HepG2 (cell line): Measurements from ENCODE around the gene ZBTB26. TPM values are rescaled to one million over a fixed set of nuclear protein-coding genes. Genes with fewer than 3 reads are reported as not detected.

Experiments used
- ATAC-seq: fragments of 200-7000 bp; cut with Tn5 transposase; 3 replicates; pipeline ENCODE4 v1.9.1; 2020; ENCODE audit warnings: mild to moderate bottlenecking, moderate library complexity
- BruUV-seq: library from RNA; stranded (reverse); fragments of 400-500 nt; replicated peaks from 2 replicates; lab custom pipeline; 2021; lab: Mats Ljungman, UMichigan
- CTCF ChIA-PET: fragments of 300-600 bp; formaldehyde crosslinking; extraction: SDS; loops from one replicate; lab custom pipeline; 2021; ENCODE audit warnings: low total read pairs, inconsistent platforms, low intra/inter-chr PET ratio; lab: Yijun Ruan, JAX
- POLR2A ChIA-PET: fragments of 350-600 bp; sonication (Branson Sonifier 250); formaldehyde crosslinking; loops from one replicate; lab custom pipeline; 2020; ENCODE audit warnings: antibody characterized with exemption, inconsistent platforms; lab: Yijun Ruan, JAX
- DNase-seq: peaks from one replicate; pipeline ENCODE4 v3.0.0-alpha.2; 2015; ENCODE audit warnings: low spot score
- FAIRE-seq: peaks from 3 replicates; lab custom pipeline; 2011; peaks lifted over from hg19 to GRCh38; lab: Jason Lieb, UNC
- H2AFZ ChIP-seq: one replicate; pipeline ENCODE4 v1.6.1; 2011; ENCODE audit warnings: low read length, inconsistent platforms
- H3K27ac ChIP-seq: fragments of 300-600 bp; 3 replicates; pipeline ENCODE4 v1.8.0; 2011; ENCODE audit warnings: mixed run types, mild to moderate bottlenecking, mixed read lengths, low read length, inconsistent platforms; ENCODE audit not compliant: insufficient read depth; ENCODE audit errors: extremely low read length
- H3K27me3 ChIP-seq, 2 experiments: fragments of 200-600 bp in 1 of 2; 2 replicates in 1 of 2; 3 replicates in 1 of 2; pipeline versions ENCODE4 v1.6.0 to v1.8.0; 2011; ENCODE audit warnings: low read length in 2 of 2, mild to moderate bottlenecking in 2 of 2, moderate library complexity in 2 of 2, inconsistent platforms in 1 of 2; ENCODE audit not compliant: insufficient read depth in 2 of 2, control insufficient read depth in 1 of 2
- H3K36me3 ChIP-seq, 2 experiments: fragments of 200-600 bp in 1 of 2; replicated peaks in 1 of 2; 2 replicates in 1 of 2; 3 replicates in 1 of 2; pipeline versions ENCODE4 v1.5.1 to v1.8.0; 2011; ENCODE audit warnings: low read length in 2 of 2, inconsistent platforms in 1 of 2; ENCODE audit not compliant: insufficient read depth in 2 of 2, control insufficient read depth in 1 of 2
- H3K4me1 ChIP-seq: 2 replicates; pipeline ENCODE4 v1.5.1; 2012; ENCODE audit warnings: low read length, inconsistent platforms; ENCODE audit not compliant: insufficient read depth
- H3K4me2 ChIP-seq: 2 replicates; pipeline ENCODE4 v1.6.0; 2011; ENCODE audit warnings: low read depth, low read length, inconsistent platforms
- H3K4me3 ChIP-seq, 3 experiments: fragments of 200-600 bp in 1 of 3; sonication (generic), shearing (Covaris generic) in 1 of 3; replicated peaks in 1 of 3; 2 replicates each; pipeline ENCODE4 v1.5.1; 2011 to 2016; ENCODE audit warnings: low read length in 3 of 3, inconsistent platforms in 2 of 3, low read depth in 2 of 3, mild to moderate bottlenecking in 2 of 3, control low read depth in 1 of 3, mixed read lengths in 1 of 3; ENCODE audit not compliant: insufficient read depth in 1 of 3
- H3K79me2 ChIP-seq: one replicate; pipeline ENCODE4 v1.6.1; 2011; ENCODE audit warnings: low read length, inconsistent platforms; ENCODE audit not compliant: insufficient read depth
- H3K9ac ChIP-seq: 2 replicates; pipeline ENCODE4 v1.6.0; 2011; ENCODE audit warnings: mild to moderate bottlenecking, low read depth, low read length, inconsistent platforms; ENCODE audit not compliant: insufficient read depth
- H3K9me3 ChIP-seq: 2 replicates; pipeline ENCODE4 v1.5.1; 2012; ENCODE audit warnings: mild to moderate bottlenecking, low read length
- H4K20me1 ChIP-seq: 2 replicates; pipeline ENCODE4 v1.6.0; 2011; ENCODE audit warnings: inconsistent platforms, mild to moderate bottlenecking, low read length, moderate library complexity; ENCODE audit not compliant: insufficient read depth
- CREB1 ChIP-seq, 2 experiments: fragments of 450-650 bp in 1 of 2; IDR thresholded peaks; 2 replicates each; pipeline ENCODE4 v1.6.1; 2016 to 2017; ENCODE audit warnings: control low read depth in 1 of 2, mild to moderate bottlenecking in 1 of 2, missing compliant biosample characterization in 1 of 2, missing genetic modification characterization in 1 of 2
- GPN1 ChIP-seq: sonication (generic); formaldehyde crosslinking; IDR thresholded peaks from 2 replicates; pipeline ENCODE4 v1.5.1; 2020; ENCODE audit warnings: missing genetic modification reagents, borderline replicate concordance
- HNF4G ChIP-seq, 2 experiments: sonication (generic) in 1 of 2; formaldehyde crosslinking in 1 of 2; IDR thresholded peaks; 2 replicates each; pipeline versions ENCODE4 v1.4.0 to v1.6.1; 2011 to 2020; ENCODE audit warnings: borderline replicate concordance in 2 of 2, low read depth in 2 of 2, mild to moderate bottlenecking in 2 of 2, low read length in 1 of 2, missing genetic modification reagents in 1 of 2, moderate library complexity in 1 of 2
- HOXD1 ChIP-seq: sonication (generic); formaldehyde crosslinking; IDR thresholded peaks from 2 replicates; pipeline ENCODE4 v1.5.0; 2020; ENCODE audit warnings: missing genetic modification reagents
- IKZF5 ChIP-seq: IDR thresholded peaks from 2 replicates; pipeline ENCODE4 v1.6.1; 2018; ENCODE audit warnings: missing genetic modification reagents, mild to moderate bottlenecking, missing compliant biosample characterization
- IRF2 ChIP-seq: IDR thresholded peaks from 2 replicates; pipeline ENCODE4 v1.6.1; 2018; ENCODE audit warnings: missing genetic modification reagents, missing compliant biosample characterization
- NFYC ChIP-seq: IDR thresholded peaks from 2 replicates; pipeline ENCODE4 v1.6.1; 2016; ENCODE audit warnings: missing genetic modification reagents, missing compliant biosample characterization
- POLR2AphosphoS5 ChIP-seq: IDR thresholded peaks from 2 replicates; pipeline ENCODE4 v1.6.1; 2012; ENCODE audit warnings: low read depth, low read length
- RAD21 ChIP-seq: fragments of 450-650 bp; formaldehyde crosslinking; IDR thresholded peaks from 2 replicates; pipeline ENCODE4 v1.5.0; 2020; ENCODE audit warnings: mild to moderate bottlenecking
- SNAI1 ChIP-seq: sonication (generic); formaldehyde crosslinking; IDR thresholded peaks from 2 replicates; pipeline ENCODE4 v1.5.0; 2020; ENCODE audit warnings: mild to moderate bottlenecking, missing genetic modification reagents, borderline replicate concordance
- TAF1 ChIP-seq: sonication (generic); formaldehyde crosslinking; IDR thresholded peaks from 2 replicates; pipeline ENCODE4 v1.4.0; 2020; ENCODE audit warnings: missing genetic modification reagents
- XRCC5 ChIP-seq: fragments of 200-400 bp; formaldehyde crosslinking; optimal IDR thresholded peaks from 2 replicates; pipeline ENCODE3; 2017; ENCODE audit warnings: mild to moderate bottlenecking, low read length
- YEATS4 ChIP-seq: sonication (generic); formaldehyde crosslinking; IDR thresholded peaks from 2 replicates; pipeline ENCODE4 v1.4.0; 2020; ENCODE audit warnings: missing genetic modification reagents, borderline replicate concordance
- ZFP90 ChIP-seq: sonication (generic); formaldehyde crosslinking; IDR thresholded peaks from 2 replicates; pipeline ENCODE4 v1.8.0; 2022; ENCODE audit warnings: missing genetic modification reagents, mild to moderate bottlenecking, inconsistent platforms, borderline replicate concordance
- ZNF260 ChIP-seq: sonication (generic); formaldehyde crosslinking; IDR thresholded peaks from 2 replicates; pipeline ENCODE4 v1.4.0; 2020; ENCODE audit warnings: missing genetic modification reagents, low read depth, mild to moderate bottlenecking, borderline replicate concordance
- ZNF275 ChIP-seq: sonication (generic); formaldehyde crosslinking; IDR thresholded peaks from 2 replicates; pipeline ENCODE4 v1.8.0; 2022; ENCODE audit warnings: missing genetic modification reagents, mild to moderate bottlenecking, inconsistent platforms, borderline replicate concordance
- ZNF740 ChIP-seq: sonication (generic); formaldehyde crosslinking; IDR thresholded peaks from 2 replicates; pipeline ENCODE4 v1.4.0; 2020; ENCODE audit warnings: missing genetic modification reagents
- ZNF761 ChIP-seq: sonication (generic); formaldehyde crosslinking; conservative IDR thresholded peaks from 2 replicates; pipeline ENCODE4 v1.4.0; 2020; ENCODE audit warnings: mild to moderate bottlenecking, missing genetic modification reagents
- ZNF777 ChIP-seq: sonication (generic); formaldehyde crosslinking; IDR thresholded peaks from 2 replicates; pipeline ENCODE4 v1.4.0; 2020; ENCODE audit warnings: missing genetic modification reagents
- ZNF788 ChIP-seq: sonication (generic); formaldehyde crosslinking; IDR thresholded peaks from 2 replicates; pipeline ENCODE4 v1.5.0; 2020; ENCODE audit warnings: mild to moderate bottlenecking, missing genetic modification reagents, borderline replicate concordance
- WGBS: methylation state at CpG from one replicate; pipeline ENCODE4 v1.1.6; 2017; ENCODE audit warnings: low lambda C conversion rate; 5-methylcytosine and 5-hydroxymethylcytosine counted together
- in situ Hi-C: cut with HindIII; loops from 2 replicates; pipeline ENCODE4 v1.10.0; 2017; ENCODE audit warnings: low pct_unique_long_range_greater_than_20kb; ENCODE audit not compliant: extremely low pct_ligation_motif_present
- intact Hi-C: fragments of 100-400 bp; cut with micrococcal nuclease; formaldehyde crosslinking; loops from one replicate; pipeline ENCODE4 v1.10.0; 2022; ENCODE audit not compliant: unreplicated experiment
- polyA plus RNA-seq, 8 experiments: library from polyadenylated mRNA; depleted of rRNA in 3 of 8; stranded (reverse) in 7 of 8; unstranded in 1 of 8; fragments of >200 nt; fragmentation: Illumina TruSeq in 4 of 8; extraction: Trizol in 4 of 8; gene quantifications; 2 replicates each; pipeline versions ENCODE4 v1.2.1 to v1.2.3, GENCODE V29; 2011 to 2016; ENCODE audit warnings: low read depth in 4 of 8, missing spikeins in 1 of 8, mixed read lengths in 1 of 8; ENCODE audit not compliant: insufficient read depth in 1 of 8
- total RNA-seq, 5 experiments: library from RNA; depleted of rRNA; stranded (reverse); fragments of >200 nt; fragmentation: Illumina TruSeq; extraction: Trizol; gene quantifications; 2 replicates each; pipeline ENCODE4 v1.2.3, GENCODE V29; 2016; ENCODE audit warnings: low read depth in 1 of 5

The ZBTB26 gene
- total and polyA plus RNA-seq, 2 of the 13 experiments (the other 11 are each of a cell fraction or from before 2014, with no cell fraction given): 4.5 to 8.6 TPM

GRCh38 chr9:122940749-122941581 lies 9.7 kb upstream of the ZBTB26 start, which contains the start of gene RABGAP1:
RABGAP1 (plus strand) TSS chr9:122941020; CDS start chr9:122957060, 16,040 bp downstream.
- intact Hi-C loops: loop anchor here (10.0 kb wide), 1 partner anchor 54 kb away; no protein-coding TSS in a partner anchor
- FAIRE-seq (peak; percentile 42), ATAC-seq (peak; percentile 96), DNase-seq (peak; percentile 97)
- peaks cover 0 to 10% of the 10 kb centered on the region in 2 experiments; a peak in 3 of 5 replicates for H3K36me3 ChIP-seq
- peak within 1 kb of the TSS; percentile 78 to 97 (median 90) for H3K4me3 ChIP-seq
- H3K4me2 ChIP-seq: peak within 1 kb of the TSS; percentile 84
- H3K4me1 ChIP-seq: peaks cover 65% of the 10 kb centered on the region
- no TSS peak for BruUV-seq
- peaks cover 0 to 3% of the 10 kb centered on the region in 2 experiments; a peak in 1 of 5 replicates for H3K27me3 ChIP-seq
- ChIA-PET POLR2A (interaction anchor here (0.6 to 5.2 kb wide), 26 partner anchors 9 to 676 kb away, joined by 3 to 107 read pairs (median 4); partner anchors contain the start of genes MRRF, PDCL, RBM18 and RC3H2), CTCF (no interaction called here)
- H3K27ac ChIP-seq: peak within 1 kb of the TSS; percentile 77
- H2AFZ ChIP-seq: no peak within 1 kb of the TSS
- H4K20me1 ChIP-seq: no peaks in the 10 kb centered on the region
- peaks cover 48% of the 10 kb centered on the region for H3K79me2 ChIP-seq
- peak within 1 kb of the TSS; percentile 81 for H3K9ac ChIP-seq
- in situ Hi-C loops: no loop called here
- 0% methylated on average over 5 of the region's 54 CpGs for WGBS
- H3K9me3 ChIP-seq: no peaks in the 10 kb centered on the region
- TF ChIP-seq ZNF740 (CRISPR knock-in tag): peak; percentile 88
- 0 out of 2 replicates have a peak, but pooled peaks have one; percentile 60 for TF ChIP-seq ZNF761
- peak; percentile 85 for TF ChIP-seq POLR2AphosphoS5
- peak; percentile 81 for TF ChIP-seq NFYC (CRISPR knock-in tag)
- 0 out of 2 replicates have a peak, but pooled peaks have one; percentile 78 for TF ChIP-seq ZFP90
- no peak for TF ChIP-seq ZNF260 (CRISPR knock-in tag)
- peak; percentile 98 for TF ChIP-seq ZNF777 (CRISPR knock-in tag)
- no peak for TF ChIP-seq HNF4G (IDR thresholded peaks at IDR 0.05; ENCODE audit: borderline replicate concordance, low read depth, low read length)
- 0 out of 2 replicates have a peak, but pooled peaks have one; percentile 31 for TF ChIP-seq HNF4G (CRISPR knock-in tag; IDR thresholded peaks at IDR 0.05; ENCODE audit: borderline replicate concordance, low read depth)
- peak; percentile 57 for TF ChIP-seq TAF1 (CRISPR knock-in tag)
- TF ChIP-seq IKZF5 (CRISPR knock-in tag): peak; percentile 46; the same call in 1 of the 2 replicates
- peak; percentile 58; the same call in 1 of the 2 replicates for TF ChIP-seq SNAI1 (CRISPR knock-in tag)
- peak; percentile 85; the same call in 1 of the 2 replicates for TF ChIP-seq YEATS4
- TF ChIP-seq CREB1 (IDR thresholded peaks at IDR 0.05): peak; percentile 62
- peak; percentile 59; the same call in 1 of the 2 replicates for TF ChIP-seq CREB1 (CRISPR knock-in tag; IDR thresholded peaks at IDR 0.05)
- peak; percentile 65; the same call in 1 of the 2 replicates for TF ChIP-seq HOXD1
- TF ChIP-seq ZNF275 (CRISPR knock-in tag): peak; percentile 88; the same call in 1 of the 2 replicates
- TF ChIP-seq IRF2 (CRISPR knock-in tag): no peak
- TF ChIP-seq ZNF788 (CRISPR knock-in tag): peak; percentile 64; the same call in 1 of the 2 replicates
- TF ChIP-seq GPN1 (CRISPR knock-in tag): no peak
- TF ChIP-seq RAD21 (CRISPR knock-in tag): peak; percentile 42; the same call in 1 of the 2 replicates
- TF ChIP-seq XRCC5: peak; percentile 66
